ENCODE measurements around the gene CCNYL1.

Gene CCNYL1

GRCh38 chr2:207764096-207764630 lies 52.7 kb downstream of the CCNYL1 start:
- H3K4me3 ChIP-seq (ENCODE audit: low read depth, low read length): no peak overlapping the region

- peak overlapping the region; percentile 29 for H3K4me3 ChIP-seq (ENCODE audit: low read depth, low read length)
Measured at GRCh38 chr2:207765547-207765946, 54.1 kb downstream of the CCNYL1 start.

GRCh38 chr2:207766041-207766551 lies 54.7 kb downstream of the CCNYL1 start:
- H3K4me3 ChIP-seq (ENCODE audit: low read depth, low read length): peak overlapping the region; percentile 31

- peak overlapping the region; percentile 35 for H3K4me3 ChIP-seq (ENCODE audit: low read depth, low read length)
Measured at GRCh38 chr2:207766697-207767460, 55.4 kb downstream of the CCNYL1 start.

GRCh38 chr2:207767461-207768167 lies 56.2 kb downstream of the CCNYL1 start:
- peak overlapping the region; percentile 60 for H3K4me3 ChIP-seq (ENCODE audit: low read depth, low read length)

GRCh38 chr2:207768168-207768865 lies 56.9 kb downstream of the CCNYL1 start:
- H3K4me3 ChIP-seq (ENCODE audit: low read depth, low read length): peak overlapping the region; percentile 60

- H3K4me3 ChIP-seq (ENCODE audit: low read depth, low read length): peak overlapping the region; percentile 60
Measured at GRCh38 chr2:207768866-207769596, 57.6 kb downstream of the CCNYL1 start.

- H3K4me3 ChIP-seq (ENCODE audit: low read depth, low read length): no peak overlapping the region
Measured at GRCh38 chr2:207770602-207771404, 59.4 kb downstream of the CCNYL1 start.

GRCh38 chr2:207771421-207771820 lies 60.0 kb downstream of the CCNYL1 start:
- H3K4me3 ChIP-seq (ENCODE audit: low read depth, low read length): no peak overlapping the region

- no peak overlapping the region for H3K4me3 ChIP-seq (ENCODE audit: low read depth, low read length)
Measured at GRCh38 chr2:207772081-207772843, 60.8 kb downstream of the CCNYL1 start.

GRCh38 chr2:207772844-207773205 lies 61.4 kb downstream of the CCNYL1 start:
- H3K4me3 ChIP-seq (ENCODE audit: low read depth, low read length): no peak overlapping the region

GRCh38 chr2:207775473-207775872 lies 64.0 kb downstream of the CCNYL1 start:
- no peak overlapping the region for H3K4me3 ChIP-seq (ENCODE audit: low read depth, low read length)

GRCh38 chr2:207777124-207777523 lies 65.7 kb downstream of the CCNYL1 start:
- H3K4me3 ChIP-seq (ENCODE audit: low read depth, low read length): no peak overlapping the region

GRCh38 chr2:207778298-207778882 lies 67.0 kb downstream of the CCNYL1 start:
- no peak overlapping the region for H3K4me3 ChIP-seq (ENCODE audit: low read depth, low read length)

GRCh38 chr2:207779523-207779922 lies 68.1 kb downstream of the CCNYL1 start:
- H3K4me3 ChIP-seq (ENCODE audit: low read depth, low read length): no peak overlapping the region

GRCh38 chr2:207782238-207783030 lies 71.0 kb downstream of the CCNYL1 start:
- no peak overlapping the region for H3K4me3 ChIP-seq (ENCODE audit: low read depth, low read length)

GRCh38 chr2:207783514-207783913 lies 72.1 kb downstream of the CCNYL1 start:
- no peak overlapping the region for H3K4me3 ChIP-seq (ENCODE audit: low read depth, low read length)

GRCh38 chr2:207784898-207785297 lies 73.5 kb downstream of the CCNYL1 start:
- no peak overlapping the region for H3K4me3 ChIP-seq (ENCODE audit: low read depth, low read length)

All from iPS-11a (cell line).